ENCODE results near the gene RNF167. TPM values are rescaled to one million over a fixed set of nuclear protein-coding genes. Genes with fewer than 3 reads are reported as not detected.

Gene RNF167
- total and polyA plus RNA-seq, 2 of the 13 experiments (the other 11 are each of a cell fraction or from before 2014, with no cell fraction given), result 44.1 to 45.4 TPM

DNA sequence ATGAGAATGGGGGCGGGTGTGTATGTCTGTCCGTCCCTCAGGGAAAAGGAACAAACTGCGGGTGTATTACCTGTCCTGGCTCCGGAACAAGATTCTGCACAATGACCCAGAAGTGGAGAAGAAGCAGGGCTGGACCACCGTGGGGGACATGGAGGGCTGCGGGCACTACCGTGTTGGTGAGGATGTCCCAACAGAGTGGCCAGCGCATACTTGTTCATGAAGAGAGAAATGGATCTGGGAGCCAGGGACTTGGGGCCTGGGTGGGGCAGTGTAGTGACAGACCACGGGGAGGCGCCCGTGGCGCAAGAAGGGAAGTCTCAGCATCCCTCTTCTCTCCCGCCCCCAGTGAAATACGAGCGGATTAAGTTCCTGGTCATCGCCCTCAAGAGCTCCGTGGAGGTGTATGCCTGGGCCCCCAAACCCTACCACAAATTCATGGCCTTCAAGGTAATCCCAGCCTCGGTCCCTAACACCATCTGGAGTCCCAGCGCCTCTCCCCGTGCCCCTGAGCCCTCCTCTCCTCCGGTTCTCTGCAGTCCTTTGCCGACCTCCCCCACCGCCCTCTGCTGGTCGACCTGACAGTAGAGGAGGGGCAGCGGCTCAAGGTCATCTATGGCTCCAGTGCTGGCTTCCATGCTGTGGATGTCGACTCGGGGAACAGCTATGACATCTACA lies 44.3 kb upstream of the RNF167 start:
- Histone ChIP-seq H3K4me2 (ENCODE audit: low read depth, low read length) (no peak overlapping the region), H3K27ac (ENCODE audit: extremely low read length, insufficient read depth, low read length) (no peak overlapping the region), H4K20me1 (ENCODE audit: insufficient read depth, low read length) (no peaks in the 10 kb centered on the region), H2AFZ (ENCODE audit: low read length) (no peak overlapping the region), H3K9ac (ENCODE audit: insufficient read depth, low read depth, low read length) (no peak overlapping the region), H3K4me3 (replicated peaks in 1 of 3; ENCODE audit: insufficient read depth in 1 of 3, low read depth in 2 of 3, low read length in 3 of 3) (no peak overlapping the region), H3K4me1 (ENCODE audit: insufficient read depth, low read length) (no peaks in the 10 kb centered on the region), H3K9me3 (ENCODE audit: low read length) (no peaks in the 10 kb centered on the region), H3K79me2 (ENCODE audit: insufficient read depth, low read length) (no peaks in the 10 kb centered on the region), H3K27me3 (ENCODE audit: control insufficient read depth in 1 of 2, insufficient read depth in 2 of 2, low read length in 2 of 2) (no peaks in the 10 kb centered on the region), H3K36me3 (replicated peaks in 1 of 2; ENCODE audit: control insufficient read depth in 1 of 2, insufficient read depth in 2 of 2, low read length in 2 of 2) (peaks cover 33 to 62% of the 10 kb centered on the region in 2 experiments; a peak in 4 of 5 replicates)
- in situ Hi-C loops (cut with HindIII; ENCODE audit: extremely low pct_ligation_motif_present, low pct_unique_long_range_greater_than_20kb), result loop anchor here (10.0 kb wide), 1 partner anchor 341 kb away; the partner anchor contains the start of gene MYBBP1A
- POLR2A ChIA-PET, result no interaction called here
- TSS peak; percentile 54 for BruUV-seq (replicated peaks)
- DNase-seq (ENCODE audit: low spot score) (no peak), ATAC-seq (peak; percentile 28), FAIRE-seq (no peak)
- intact Hi-C loops (cut with micrococcal nuclease; ENCODE audit: unreplicated experiment), result no loop called here
- 91% methylated on average over 25 of the region's 27 CpGs for WGBS (ENCODE audit: low lambda C conversion rate)
- CTCF ChIA-PET (ENCODE audit: low intra/inter-chr PET ratio, low total read pairs), result no interaction called here
- TF ChIP-seq, protein P1, sequence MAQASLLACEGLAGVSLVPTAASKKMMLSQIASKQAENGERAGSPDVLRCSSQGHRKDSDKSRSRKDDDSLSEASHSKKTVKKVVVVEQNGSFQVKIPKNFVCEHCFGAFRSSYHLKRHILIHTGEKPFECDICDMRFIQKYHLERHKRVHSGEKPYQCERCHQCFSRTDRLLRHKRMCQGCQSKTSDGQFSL (CRISPR knock-in tag; IDR thresholded peaks at IDR 0.05), result no peak
- TF ChIP-seq, protein P2, sequence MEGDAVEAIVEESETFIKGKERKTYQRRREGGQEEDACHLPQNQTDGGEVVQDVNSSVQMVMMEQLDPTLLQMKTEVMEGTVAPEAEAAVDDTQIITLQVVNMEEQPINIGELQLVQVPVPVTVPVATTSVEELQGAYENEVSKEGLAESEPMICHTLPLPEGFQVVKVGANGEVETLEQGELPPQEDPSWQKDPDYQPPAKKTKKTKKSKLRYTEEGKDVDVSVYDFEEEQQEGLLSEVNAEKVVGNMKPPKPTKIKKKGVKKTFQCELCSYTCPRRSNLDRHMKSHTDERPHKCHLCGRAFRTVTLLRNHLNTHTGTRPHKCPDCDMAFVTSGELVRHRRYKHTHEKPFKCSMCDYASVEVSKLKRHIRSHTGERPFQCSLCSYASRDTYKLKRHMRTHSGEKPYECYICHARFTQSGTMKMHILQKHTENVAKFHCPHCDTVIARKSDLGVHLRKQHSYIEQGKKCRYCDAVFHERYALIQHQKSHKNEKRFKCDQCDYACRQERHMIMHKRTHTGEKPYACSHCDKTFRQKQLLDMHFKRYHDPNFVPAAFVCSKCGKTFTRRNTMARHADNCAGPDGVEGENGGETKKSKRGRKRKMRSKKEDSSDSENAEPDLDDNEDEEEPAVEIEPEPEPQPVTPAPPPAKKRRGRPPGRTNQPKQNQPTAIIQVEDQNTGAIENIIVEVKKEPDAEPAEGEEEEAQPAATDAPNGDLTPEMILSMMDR (CRISPR knock-in tag; IDR thresholded peaks at IDR 0.05), result peak; percentile 54
- TF ChIP-seq AGO2 (optimal IDR thresholded peaks at IDR 0.05; ENCODE audit: low read depth, low read length) (peak; percentile 42), TCF7L2 (IDR thresholded peaks at IDR 0.05; ENCODE audit: low read depth, low read length) (no peak), ZNF160 (CRISPR knock-in tag; IDR thresholded peaks at IDR 0.05) (no peak), ZBTB38 (CRISPR knock-in tag; IDR thresholded peaks at IDR 0.05) (peak; percentile 47; the same call in 1 of the 2 replicates), GATAD2A (CRISPR knock-in tag; IDR thresholded peaks at IDR 0.05) (no peak), ZNF720 (CRISPR knock-in tag; IDR thresholded peaks at IDR 0.05) (no peak), MLLT10 (CRISPR knock-in tag; IDR thresholded peaks at IDR 0.05) (no peak)
- TF ChIP-seq, protein P3, sequence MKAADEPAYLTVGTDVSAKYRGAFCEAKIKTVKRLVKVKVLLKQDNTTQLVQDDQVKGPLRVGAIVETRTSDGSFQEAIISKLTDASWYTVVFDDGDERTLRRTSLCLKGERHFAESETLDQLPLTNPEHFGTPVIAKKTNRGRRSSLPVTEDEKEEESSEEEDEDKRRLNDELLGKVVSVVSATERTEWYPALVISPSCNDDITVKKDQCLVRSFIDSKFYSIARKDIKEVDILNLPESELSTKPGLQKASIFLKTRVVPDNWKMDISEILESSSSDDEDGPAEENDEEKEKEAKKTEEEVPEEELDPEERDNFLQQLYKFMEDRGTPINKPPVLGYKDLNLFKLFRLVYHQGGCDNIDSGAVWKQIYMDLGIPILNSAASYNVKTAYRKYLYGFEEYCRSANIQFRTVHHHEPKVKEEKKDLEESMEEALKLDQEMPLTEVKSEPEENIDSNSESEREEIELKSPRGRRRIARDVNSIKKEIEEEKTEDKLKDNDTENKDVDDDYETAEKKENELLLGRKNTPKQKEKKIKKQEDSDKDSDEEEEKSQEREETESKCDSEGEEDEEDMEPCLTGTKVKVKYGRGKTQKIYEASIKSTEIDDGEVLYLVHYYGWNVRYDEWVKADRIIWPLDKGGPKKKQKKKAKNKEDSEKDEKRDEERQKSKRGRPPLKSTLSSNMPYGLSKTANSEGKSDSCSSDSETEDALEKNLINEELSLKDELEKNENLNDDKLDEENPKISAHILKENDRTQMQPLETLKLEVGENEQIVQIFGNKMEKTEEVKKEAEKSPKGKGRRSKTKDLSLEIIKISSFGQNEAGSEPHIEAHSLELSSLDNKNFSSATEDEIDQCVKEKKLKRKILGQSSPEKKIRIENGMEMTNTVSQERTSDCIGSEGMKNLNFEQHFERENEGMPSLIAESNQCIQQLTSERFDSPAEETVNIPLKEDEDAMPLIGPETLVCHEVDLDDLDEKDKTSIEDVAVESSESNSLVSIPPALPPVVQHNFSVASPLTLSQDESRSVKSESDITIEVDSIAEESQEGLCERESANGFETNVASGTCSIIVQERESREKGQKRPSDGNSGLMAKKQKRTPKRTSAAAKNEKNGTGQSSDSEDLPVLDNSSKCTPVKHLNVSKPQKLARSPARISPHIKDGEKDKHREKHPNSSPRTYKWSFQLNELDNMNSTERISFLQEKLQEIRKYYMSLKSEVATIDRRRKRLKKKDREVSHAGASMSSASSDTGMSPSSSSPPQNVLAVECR (CRISPR knock-in tag; IDR thresholded peaks at IDR 0.05; ENCODE audit: borderline replicate concordance), result 0 out of 2 replicates have a peak, but pooled peaks have one; percentile 20
- TF ChIP-seq, protein P4, sequence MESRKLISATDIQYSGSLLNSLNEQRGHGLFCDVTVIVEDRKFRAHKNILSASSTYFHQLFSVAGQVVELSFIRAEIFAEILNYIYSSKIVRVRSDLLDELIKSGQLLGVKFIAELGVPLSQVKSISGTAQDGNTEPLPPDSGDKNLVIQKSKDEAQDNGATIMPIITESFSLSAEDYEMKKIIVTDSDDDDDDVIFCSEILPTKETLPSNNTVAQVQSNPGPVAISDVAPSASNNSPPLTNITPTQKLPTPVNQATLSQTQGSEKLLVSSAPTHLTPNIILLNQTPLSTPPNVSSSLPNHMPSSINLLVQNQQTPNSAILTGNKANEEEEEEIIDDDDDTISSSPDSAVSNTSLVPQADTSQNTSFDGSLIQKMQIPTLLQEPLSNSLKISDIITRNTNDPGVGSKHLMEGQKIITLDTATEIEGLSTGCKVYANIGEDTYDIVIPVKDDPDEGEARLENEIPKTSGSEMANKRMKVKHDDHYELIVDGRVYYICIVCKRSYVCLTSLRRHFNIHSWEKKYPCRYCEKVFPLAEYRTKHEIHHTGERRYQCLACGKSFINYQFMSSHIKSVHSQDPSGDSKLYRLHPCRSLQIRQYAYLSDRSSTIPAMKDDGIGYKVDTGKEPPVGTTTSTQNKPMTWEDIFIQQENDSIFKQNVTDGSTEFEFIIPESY (CRISPR knock-in tag; IDR thresholded peaks at IDR 0.05), result peak; percentile 70; the same call in 1 of the 2 replicates
- TF ChIP-seq, protein P5, sequence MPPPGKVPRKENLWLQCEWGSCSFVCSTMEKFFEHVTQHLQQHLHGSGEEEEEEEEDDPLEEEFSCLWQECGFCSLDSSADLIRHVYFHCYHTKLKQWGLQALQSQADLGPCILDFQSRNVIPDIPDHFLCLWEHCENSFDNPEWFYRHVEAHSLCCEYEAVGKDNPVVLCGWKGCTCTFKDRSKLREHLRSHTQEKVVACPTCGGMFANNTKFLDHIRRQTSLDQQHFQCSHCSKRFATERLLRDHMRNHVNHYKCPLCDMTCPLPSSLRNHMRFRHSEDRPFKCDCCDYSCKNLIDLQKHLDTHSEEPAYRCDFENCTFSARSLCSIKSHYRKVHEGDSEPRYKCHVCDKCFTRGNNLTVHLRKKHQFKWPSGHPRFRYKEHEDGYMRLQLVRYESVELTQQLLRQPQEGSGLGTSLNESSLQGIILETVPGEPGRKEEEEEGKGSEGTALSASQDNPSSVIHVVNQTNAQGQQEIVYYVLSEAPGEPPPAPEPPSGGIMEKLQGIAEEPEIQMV (CRISPR knock-in tag; IDR thresholded peaks at IDR 0.05; ENCODE audit: low read depth), result no peak
- TF ChIP-seq, protein P6, sequence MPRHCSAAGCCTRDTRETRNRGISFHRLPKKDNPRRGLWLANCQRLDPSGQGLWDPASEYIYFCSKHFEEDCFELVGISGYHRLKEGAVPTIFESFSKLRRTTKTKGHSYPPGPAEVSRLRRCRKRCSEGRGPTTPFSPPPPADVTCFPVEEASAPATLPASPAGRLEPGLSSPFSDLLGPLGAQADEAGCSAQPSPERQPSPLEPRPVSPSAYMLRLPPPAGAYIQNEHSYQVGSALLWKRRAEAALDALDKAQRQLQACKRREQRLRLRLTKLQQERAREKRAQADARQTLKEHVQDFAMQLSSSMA (CRISPR knock-in tag; IDR thresholded peaks at IDR 0.05), result no peak

All from HepG2 (cell line).